Ovary (tissue), 3 donors: Measurements from ENCODE around the gene KIAA1671.

Experiments used
- CTCF ChIP-seq, 3 donors: fragments of 450-650 bp in 2 of 3; fragments of 200-600 bp in 1 of 3; IDR thresholded peaks; one replicate each; pipeline versions ENCODE4 v1.5.1 to v1.8.0; 2016 to 2022; ENCODE audit warnings: antibody characterized with exemption in 3 of 3, mild to moderate bottlenecking in 1 of 3
- EP300 ChIP-seq: sonication (generic); formaldehyde crosslinking; IDR thresholded peaks from one replicate; pipeline ENCODE4 v1.6.1; 2017; ENCODE audit warnings: antibody characterized with exemption
- POLR2A ChIP-seq: fragments of 450-650 bp; IDR thresholded peaks from one replicate; pipeline ENCODE4 v1.6.1; 2017; ENCODE audit warnings: antibody characterized with exemption, mild to moderate bottlenecking, moderate library complexity
- donor health status: DM: no; HTN: no; CAD: no.

GRCh38 chr22:25112538-25113253 lies 160.2 kb downstream of the KIAA1671 start:
- TF ChIP-seq EP300 (no peak), CTCF (IDR thresholded peaks at IDR 0.05) (no peak), POLR2A (no peak)
